ENCODE data around the gene ZAR1. TPM values are rescaled to one million over a fixed set of nuclear protein-coding genes. Genes with fewer than 3 reads are reported as not detected.

Gene ZAR1
- polyA plus RNA-seq, 4 donors = 0.03 TPM; not detected in 3

DNA sequence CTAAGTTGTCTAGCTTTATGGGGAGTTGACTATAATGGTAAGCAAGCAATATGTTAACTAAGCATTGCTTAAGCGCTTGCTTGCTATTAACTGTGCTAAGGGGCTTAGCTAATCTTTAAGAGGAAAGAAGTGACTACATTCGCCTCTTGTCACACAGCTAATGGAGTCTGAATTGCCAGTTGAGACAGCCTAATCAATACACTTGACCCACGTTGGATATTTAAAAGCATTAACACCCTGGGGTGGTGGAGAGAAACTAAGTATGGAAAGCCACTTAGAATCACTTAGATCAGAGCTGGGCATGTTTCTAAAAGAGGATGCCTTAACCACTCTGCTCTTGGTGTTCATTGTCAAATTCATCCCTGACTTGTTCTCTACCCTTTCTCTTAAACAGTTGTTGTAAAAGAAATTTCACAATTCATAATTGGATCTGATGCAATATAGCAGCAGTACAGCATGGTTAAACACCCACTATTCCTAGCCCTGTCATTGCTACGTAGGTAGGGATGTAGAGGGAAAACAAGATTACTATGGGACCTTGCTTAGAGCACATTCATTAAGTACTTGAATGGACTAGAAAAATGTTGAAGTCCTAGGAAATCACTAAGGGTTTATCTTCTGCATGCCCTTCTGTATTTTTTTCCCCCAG lies 3.5 kb downstream of the ZAR1 start:
- Histone ChIP-seq H3K36me3 (ENCODE audit: control insufficient read depth in 3 of 3, insufficient read depth in 2 of 3, low read depth in 1 of 3, low read length in 3 of 3) (peaks cover 0 to 3% (median 2%) of the 10 kb centered on the region in 3 donors), H3K4me1 (ENCODE audit: control insufficient read depth in 3 of 3, insufficient read depth in 2 of 3, low read depth in 1 of 3, low read length in 2 of 3) (no peaks in the 10 kb centered on the region), H3K27me3 (ENCODE audit: control insufficient read depth in 3 of 3, insufficient read depth in 3 of 3, low read length in 3 of 3) (peaks cover 20 to 34% (median 25%) of the 10 kb centered on the region in 3 donors), H3K4me3 (ENCODE audit: low read depth in 1 of 3, low read length in 3 of 3) (no peak overlapping the region), H3K9me3 (ENCODE audit: control insufficient read depth in 2 of 2, insufficient read depth in 1 of 2, low read depth in 1 of 2, low read length in 1 of 2) (peaks cover 0 to 3% of the 10 kb centered on the region in 2 donors), H3K27ac (ENCODE audit: low read depth in 1 of 3, low read length in 2 of 3) (no peak overlapping the region)
- FAIRE-seq (no peak), DNase-seq (no peak)
- 77 to 81% (median 80%) methylated on average over 4 of the region's 4 CpGs for WGBS, 3 donors

DNA sequence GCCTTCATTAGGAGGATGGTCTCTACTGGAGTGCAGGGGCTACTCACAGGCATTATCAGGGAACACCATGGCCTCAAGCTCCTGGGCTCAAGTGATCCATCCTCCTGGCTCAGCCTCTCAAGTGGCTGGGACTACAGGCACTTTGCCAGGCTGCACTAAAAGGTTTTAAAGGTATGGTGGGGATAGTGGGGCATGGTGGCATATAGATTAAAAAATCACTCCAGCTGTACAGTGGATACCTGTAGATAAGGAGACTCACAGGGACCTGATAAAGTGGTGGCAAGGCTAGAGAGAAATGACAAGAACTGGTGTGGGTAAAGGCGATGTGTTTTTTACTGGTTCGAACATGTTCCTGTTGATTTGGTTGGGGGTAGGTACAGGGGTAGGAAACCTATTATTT lies 5.9 kb downstream of the ZAR1 start:
- H3K36me3 ChIP-seq (ENCODE audit: control insufficient read depth in 3 of 3, insufficient read depth in 2 of 3, low read depth in 1 of 3, low read length in 3 of 3) = peaks cover under 1 to 8% (median 7%) of the 10 kb centered on the region in 3 donors
- DNase-seq = no peak
- H3K4me3 ChIP-seq (ENCODE audit: low read depth in 1 of 3, low read length in 3 of 3) = no peak overlapping the region
- WGBS, 3 donors = 96 to 98% (median 96%) methylated on average over 2 of the region's 2 CpGs
- peaks cover 6 to 22% (median 11%) of the 10 kb centered on the region in 3 donors for H3K27me3 ChIP-seq (ENCODE audit: control insufficient read depth in 3 of 3, insufficient read depth in 3 of 3, low read length in 3 of 3)
- H3K9me3 ChIP-seq (ENCODE audit: control insufficient read depth in 2 of 2, insufficient read depth in 1 of 2, low read depth in 1 of 2, low read length in 1 of 2) = peaks cover 0 to 3% of the 10 kb centered on the region in 2 donors
- H3K4me1 ChIP-seq (ENCODE audit: control insufficient read depth in 3 of 3, insufficient read depth in 2 of 3, low read depth in 1 of 3, low read length in 2 of 3) = no peaks in the 10 kb centered on the region
- no peak for FAIRE-seq
- H3K27ac ChIP-seq (ENCODE audit: low read depth in 1 of 3, low read length in 2 of 3) = no peak overlapping the region

DNA sequence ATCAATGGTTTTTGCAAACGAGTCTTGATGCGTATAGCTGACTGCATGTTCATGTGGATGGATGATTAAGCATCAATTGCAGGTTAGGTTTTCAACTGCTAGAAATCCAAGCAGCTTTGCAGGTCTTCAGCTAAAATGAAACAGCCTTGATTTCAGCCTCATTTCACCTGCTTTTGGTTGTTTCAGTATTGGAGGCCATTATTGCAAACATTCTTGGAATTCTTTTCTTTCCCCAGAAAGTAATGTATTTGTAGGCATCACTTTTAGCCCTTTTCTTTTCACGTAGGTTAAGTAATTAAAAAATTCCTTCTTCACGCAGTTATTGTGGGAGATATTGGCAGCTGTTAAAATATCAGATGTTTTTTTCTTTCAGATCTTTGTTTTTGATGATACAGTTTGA lies 8.8 kb downstream of the ZAR1 start:
- FAIRE-seq (no peak), DNase-seq (no peak)
- H3K4me1 ChIP-seq (ENCODE audit: control insufficient read depth in 3 of 3, insufficient read depth in 2 of 3, low read depth in 1 of 3, low read length in 2 of 3) = no peaks in the 10 kb centered on the region
- H3K9me3 ChIP-seq (ENCODE audit: control insufficient read depth in 2 of 2, insufficient read depth in 1 of 2, low read depth in 1 of 2, low read length in 1 of 2) = no peaks in the 10 kb centered on the region
- H3K27ac ChIP-seq (ENCODE audit: low read depth in 1 of 3, low read length in 2 of 3) = no peak overlapping the region
- H3K36me3 ChIP-seq (ENCODE audit: control insufficient read depth in 3 of 3, insufficient read depth in 2 of 3, low read depth in 1 of 3, low read length in 3 of 3) = peaks cover 2 to 10% (median 7%) of the 10 kb centered on the region in 3 donors
- WGBS, 3 donors = 87 to 91% (median 91%) methylated on average over 4 of the region's 4 CpGs
- H3K27me3 ChIP-seq (ENCODE audit: control insufficient read depth in 3 of 3, insufficient read depth in 3 of 3, low read length in 3 of 3) = peaks cover 0 to 3% (median 0%) of the 10 kb centered on the region in 3 donors
- no peak overlapping the region for H3K4me3 ChIP-seq (ENCODE audit: low read depth in 1 of 3, low read length in 3 of 3)

DNA sequence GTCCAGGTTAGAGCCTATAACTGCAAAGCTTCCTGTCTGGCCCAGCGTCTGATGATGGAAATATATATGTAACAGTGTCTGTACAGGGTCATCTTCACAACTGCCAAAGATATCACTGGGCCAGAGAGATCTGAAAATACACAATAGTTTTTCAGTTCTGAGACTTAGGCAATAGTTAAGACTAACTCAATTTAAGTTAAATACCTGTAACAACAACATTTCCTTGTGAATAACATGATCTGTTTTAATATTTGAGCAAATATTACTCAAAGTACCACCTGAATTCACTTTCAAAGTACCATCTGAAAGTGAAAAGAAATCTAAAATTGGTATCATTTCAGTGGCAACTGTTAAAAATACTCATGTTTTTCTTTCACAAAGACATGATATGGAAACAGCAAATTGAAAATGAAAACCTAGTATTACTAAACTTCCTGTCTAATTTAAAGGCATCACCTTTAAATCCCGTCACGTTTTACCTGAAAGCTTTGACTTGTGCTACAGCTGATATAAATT lies 9.6 kb downstream of the ZAR1 start:
- FAIRE-seq (no peak), DNase-seq (no peak)
- WGBS, 3 donors = 75 to 87% (median 82%) methylated on average over 3 of the region's 3 CpGs
- Histone ChIP-seq H3K27ac (ENCODE audit: low read depth in 1 of 3, low read length in 2 of 3) (no peak overlapping the region), H3K27me3 (ENCODE audit: control insufficient read depth in 3 of 3, insufficient read depth in 3 of 3, low read length in 3 of 3) (no peaks in the 10 kb centered on the region), H3K36me3 (ENCODE audit: control insufficient read depth in 3 of 3, insufficient read depth in 2 of 3, low read depth in 1 of 3, low read length in 3 of 3) (peaks cover 2 to 10% (median 7%) of the 10 kb centered on the region in 3 donors), H3K4me3 (ENCODE audit: low read depth in 1 of 3, low read length in 3 of 3) (no peak overlapping the region), H3K4me1 (ENCODE audit: control insufficient read depth in 3 of 3, insufficient read depth in 2 of 3, low read depth in 1 of 3, low read length in 2 of 3) (no peaks in the 10 kb centered on the region), H3K9me3 (ENCODE audit: control insufficient read depth in 2 of 2, insufficient read depth in 1 of 2, low read depth in 1 of 2, low read length in 1 of 2) (no peaks in the 10 kb centered on the region)

DNA sequence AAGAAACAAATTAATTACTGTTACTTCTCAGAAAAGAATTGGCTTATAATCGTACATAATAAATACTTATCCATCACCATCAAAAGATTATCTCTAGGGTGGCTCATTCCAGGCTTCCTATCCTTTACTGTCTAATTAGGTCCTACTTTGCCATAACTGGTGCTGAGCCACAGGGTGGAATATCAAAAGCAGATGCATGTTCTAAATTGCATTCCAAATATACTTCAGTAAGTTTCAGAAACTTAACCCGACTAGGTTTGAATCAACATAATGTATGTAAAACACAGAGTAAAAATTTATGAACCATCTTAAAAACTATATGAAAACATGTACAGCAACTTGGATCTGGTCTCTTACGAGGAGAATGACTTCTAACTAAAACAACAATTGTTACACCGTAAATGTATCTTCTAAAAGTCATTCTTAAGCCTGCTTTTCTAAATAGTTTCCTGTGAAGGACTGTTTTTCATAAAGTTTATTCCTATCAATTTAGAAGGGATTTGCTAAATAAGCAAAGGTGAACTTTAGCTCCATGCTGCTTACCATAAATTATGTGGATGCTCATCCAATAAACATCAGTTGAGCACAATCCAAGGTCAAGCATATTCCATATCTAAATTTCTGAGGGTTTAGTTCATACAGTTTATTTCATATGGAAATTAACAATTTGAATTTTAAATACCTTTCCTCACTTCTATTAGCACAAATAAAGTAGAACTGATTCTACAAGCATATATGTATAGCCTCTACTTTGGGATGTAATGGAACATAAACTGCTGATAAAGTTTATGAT lies 13.4 kb downstream of the ZAR1 start:
- no peak for DNase-seq
- no peak overlapping the region for H3K27ac ChIP-seq (ENCODE audit: low read depth in 1 of 3, low read length in 2 of 3)
- H3K9me3 ChIP-seq (ENCODE audit: control insufficient read depth in 2 of 2, insufficient read depth in 1 of 2, low read depth in 1 of 2, low read length in 1 of 2) = no peaks in the 10 kb centered on the region
- H3K4me3 ChIP-seq (ENCODE audit: low read depth in 1 of 3, low read length in 3 of 3) = no peak overlapping the region
- WGBS, 3 donors = 65 to 71% (median 66%) methylated on average over 4 of the region's 4 CpGs
- H3K27me3 ChIP-seq (ENCODE audit: control insufficient read depth in 3 of 3, insufficient read depth in 3 of 3, low read length in 3 of 3) = no peaks in the 10 kb centered on the region
- no peaks in the 10 kb centered on the region for H3K4me1 ChIP-seq (ENCODE audit: control insufficient read depth in 3 of 3, insufficient read depth in 2 of 3, low read depth in 1 of 3, low read length in 2 of 3)
- peaks cover 2 to 15% (median 11%) of the 10 kb centered on the region in 3 donors for H3K36me3 ChIP-seq (ENCODE audit: control insufficient read depth in 3 of 3, insufficient read depth in 2 of 3, low read depth in 1 of 3, low read length in 3 of 3)
- no peak for FAIRE-seq

DNA sequence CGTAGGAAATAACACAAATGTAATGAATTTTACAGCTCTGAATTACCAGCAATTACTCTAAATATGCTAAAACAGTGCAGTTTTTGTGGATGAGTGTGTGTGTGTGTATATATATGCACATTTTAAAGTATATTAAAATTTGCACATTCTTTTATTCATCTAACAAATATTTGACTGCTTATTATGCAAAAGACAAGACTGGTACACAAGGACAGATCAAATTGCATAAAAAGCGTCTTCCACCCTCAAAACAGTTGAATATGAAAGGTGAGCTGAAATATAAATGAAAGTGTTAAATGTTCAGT lies 13.9 kb downstream of the ZAR1 start:
- FAIRE-seq = no peak
- Histone ChIP-seq H3K9me3 (ENCODE audit: control insufficient read depth in 2 of 2, insufficient read depth in 1 of 2, low read depth in 1 of 2, low read length in 1 of 2) (no peaks in the 10 kb centered on the region), H3K36me3 (ENCODE audit: control insufficient read depth in 3 of 3, insufficient read depth in 2 of 3, low read depth in 1 of 3, low read length in 3 of 3) (peaks cover 7 to 17% (median 14%) of the 10 kb centered on the region in 3 donors), H3K4me1 (ENCODE audit: control insufficient read depth in 3 of 3, insufficient read depth in 2 of 3, low read depth in 1 of 3, low read length in 2 of 3) (no peaks in the 10 kb centered on the region), H3K27ac (ENCODE audit: low read depth in 1 of 3, low read length in 2 of 3) (no peak overlapping the region), H3K4me3 (ENCODE audit: low read depth in 1 of 3, low read length in 3 of 3) (no peak overlapping the region), H3K27me3 (ENCODE audit: control insufficient read depth in 3 of 3, insufficient read depth in 3 of 3, low read length in 3 of 3) (no peaks in the 10 kb centered on the region)
- 60 to 83% (median 78%) methylated on average over 2 of the region's 2 CpGs for WGBS, 3 donors
- DNase-seq = no peak

DNA sequence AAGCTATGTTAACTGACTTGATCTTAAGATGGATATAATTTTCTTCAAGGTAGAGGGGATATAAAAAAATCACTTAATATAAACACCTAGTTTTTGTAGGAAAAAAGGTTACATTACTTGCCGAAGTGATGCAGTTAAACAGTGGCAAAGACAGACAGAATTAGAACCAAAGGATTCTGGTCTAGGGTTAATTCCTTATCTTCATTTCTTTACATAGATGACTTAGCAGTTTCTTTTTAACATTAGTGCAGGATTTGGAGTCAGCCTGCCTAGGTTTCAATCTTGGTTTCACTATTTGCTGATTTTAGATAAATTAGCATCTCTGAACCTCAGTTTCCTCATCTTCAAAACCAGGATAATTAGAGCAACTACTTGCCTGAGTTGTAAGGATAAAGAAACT lies 14.3 kb downstream of the ZAR1 start:
- FAIRE-seq (no peak), DNase-seq (no peak)
- Histone ChIP-seq H3K27me3 (ENCODE audit: control insufficient read depth in 3 of 3, insufficient read depth in 3 of 3, low read length in 3 of 3) (no peaks in the 10 kb centered on the region), H3K36me3 (ENCODE audit: control insufficient read depth in 3 of 3, insufficient read depth in 2 of 3, low read depth in 1 of 3, low read length in 3 of 3) (peaks cover 7 to 17% (median 16%) of the 10 kb centered on the region in 3 donors), H3K9me3 (ENCODE audit: control insufficient read depth in 2 of 2, insufficient read depth in 1 of 2, low read depth in 1 of 2, low read length in 1 of 2) (no peaks in the 10 kb centered on the region), H3K4me1 (ENCODE audit: control insufficient read depth in 3 of 3, insufficient read depth in 2 of 3, low read depth in 1 of 3, low read length in 2 of 3) (no peaks in the 10 kb centered on the region), H3K4me3 (ENCODE audit: low read depth in 1 of 3, low read length in 3 of 3) (no peak overlapping the region), H3K27ac (ENCODE audit: low read depth in 1 of 3, low read length in 2 of 3) (no peak overlapping the region)
- WGBS, 3 donors = 48 to 65% (median 55%) methylated on average over 1 of the region's 1 CpG

DNA sequence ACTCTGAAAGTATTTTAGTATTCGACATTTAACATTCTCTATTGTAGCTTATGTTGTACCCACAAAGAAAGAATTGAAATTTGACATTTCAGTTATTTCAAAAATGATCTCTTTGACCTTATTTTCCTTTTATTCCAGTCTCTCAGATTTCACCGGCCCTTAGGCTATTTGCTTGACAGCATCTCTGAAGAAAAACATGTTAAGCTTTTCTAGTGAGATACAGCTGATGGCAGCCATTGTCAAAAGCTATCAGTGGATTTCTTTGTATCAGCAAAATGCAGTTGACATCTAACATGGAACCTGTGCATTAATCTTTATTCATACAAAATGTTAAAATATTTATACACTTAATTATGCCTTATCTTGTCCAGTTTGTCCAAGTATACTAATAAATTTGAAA lies 16.7 kb downstream of the ZAR1 start:
- H3K27me3 ChIP-seq (ENCODE audit: control insufficient read depth in 3 of 3, insufficient read depth in 3 of 3, low read length in 3 of 3) = no peaks in the 10 kb centered on the region
- peaks cover 11 to 28% (median 13%) of the 10 kb centered on the region in 3 donors for H3K36me3 ChIP-seq (ENCODE audit: control insufficient read depth in 3 of 3, insufficient read depth in 2 of 3, low read depth in 1 of 3, low read length in 3 of 3)
- no peak overlapping the region for H3K4me3 ChIP-seq (ENCODE audit: low read depth in 1 of 3, low read length in 3 of 3)
- DNase-seq (no peak), FAIRE-seq (no peak)
- no peak overlapping the region for H3K27ac ChIP-seq (ENCODE audit: low read depth in 1 of 3, low read length in 2 of 3)
- 92 to 98% (median 98%) methylated on average over 2 of the region's 2 CpGs for WGBS, 3 donors
- H3K4me1 ChIP-seq (ENCODE audit: control insufficient read depth in 3 of 3, insufficient read depth in 2 of 3, low read depth in 1 of 3, low read length in 2 of 3) = no peaks in the 10 kb centered on the region
- no peaks in the 10 kb centered on the region for H3K9me3 ChIP-seq (ENCODE audit: control insufficient read depth in 2 of 2, insufficient read depth in 1 of 2, low read depth in 1 of 2, low read length in 1 of 2)
